AG09309 (cell line): ENCODE results near the gene GABBR2.

ENCODE experiments used
- DNase-seq: peaks from one replicate; pipeline ENCODE4 v3.0.0-alpha.2; 2010; ENCODE audit warnings: low read depth
- H3K4me3 ChIP-seq: 2 replicates; pipeline ENCODE4 v1.5.1; 2011; ENCODE audit warnings: mild to moderate bottlenecking, low read depth, low read length, moderate library complexity; ENCODE audit not compliant: control insufficient read depth
- TF ChIP-seq, protein P1 (sequence below): IDR thresholded peaks from 2 replicates; pipeline ENCODE4 v1.5.1; 2011; ENCODE audit warnings: mild to moderate bottlenecking, low read depth, low read length, inconsistent platforms; ENCODE audit not compliant: insufficient read depth, control insufficient read depth; ENCODE audit errors: missing control alignments

Gene GABBR2

DNA sequence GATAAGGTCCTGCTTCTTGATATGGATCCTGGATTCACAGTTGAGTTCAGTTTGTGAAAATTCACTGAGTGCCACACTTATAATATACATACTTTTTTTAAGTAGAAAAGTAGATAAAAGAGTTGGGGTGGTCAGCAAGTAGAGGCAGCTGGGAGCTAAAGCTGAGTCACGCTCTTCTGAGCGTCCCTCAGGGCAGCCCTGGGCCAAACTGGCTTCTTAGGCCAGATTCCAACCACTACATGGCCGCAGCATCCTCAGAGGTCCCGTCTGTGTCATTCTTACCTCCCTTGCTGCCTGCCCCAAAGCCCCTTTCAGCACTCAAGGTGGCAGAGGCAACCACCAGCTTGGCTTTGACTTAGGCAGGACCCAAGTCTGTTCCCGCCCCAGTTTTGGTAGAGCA lies 329.9 kb downstream of the GABBR2 start:
- TF ChIP-seq, protein P1, sequence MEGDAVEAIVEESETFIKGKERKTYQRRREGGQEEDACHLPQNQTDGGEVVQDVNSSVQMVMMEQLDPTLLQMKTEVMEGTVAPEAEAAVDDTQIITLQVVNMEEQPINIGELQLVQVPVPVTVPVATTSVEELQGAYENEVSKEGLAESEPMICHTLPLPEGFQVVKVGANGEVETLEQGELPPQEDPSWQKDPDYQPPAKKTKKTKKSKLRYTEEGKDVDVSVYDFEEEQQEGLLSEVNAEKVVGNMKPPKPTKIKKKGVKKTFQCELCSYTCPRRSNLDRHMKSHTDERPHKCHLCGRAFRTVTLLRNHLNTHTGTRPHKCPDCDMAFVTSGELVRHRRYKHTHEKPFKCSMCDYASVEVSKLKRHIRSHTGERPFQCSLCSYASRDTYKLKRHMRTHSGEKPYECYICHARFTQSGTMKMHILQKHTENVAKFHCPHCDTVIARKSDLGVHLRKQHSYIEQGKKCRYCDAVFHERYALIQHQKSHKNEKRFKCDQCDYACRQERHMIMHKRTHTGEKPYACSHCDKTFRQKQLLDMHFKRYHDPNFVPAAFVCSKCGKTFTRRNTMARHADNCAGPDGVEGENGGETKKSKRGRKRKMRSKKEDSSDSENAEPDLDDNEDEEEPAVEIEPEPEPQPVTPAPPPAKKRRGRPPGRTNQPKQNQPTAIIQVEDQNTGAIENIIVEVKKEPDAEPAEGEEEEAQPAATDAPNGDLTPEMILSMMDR, result no peak
- DNase-seq, result no peak
- H3K4me3 ChIP-seq, result no peak overlapping the region

DNA sequence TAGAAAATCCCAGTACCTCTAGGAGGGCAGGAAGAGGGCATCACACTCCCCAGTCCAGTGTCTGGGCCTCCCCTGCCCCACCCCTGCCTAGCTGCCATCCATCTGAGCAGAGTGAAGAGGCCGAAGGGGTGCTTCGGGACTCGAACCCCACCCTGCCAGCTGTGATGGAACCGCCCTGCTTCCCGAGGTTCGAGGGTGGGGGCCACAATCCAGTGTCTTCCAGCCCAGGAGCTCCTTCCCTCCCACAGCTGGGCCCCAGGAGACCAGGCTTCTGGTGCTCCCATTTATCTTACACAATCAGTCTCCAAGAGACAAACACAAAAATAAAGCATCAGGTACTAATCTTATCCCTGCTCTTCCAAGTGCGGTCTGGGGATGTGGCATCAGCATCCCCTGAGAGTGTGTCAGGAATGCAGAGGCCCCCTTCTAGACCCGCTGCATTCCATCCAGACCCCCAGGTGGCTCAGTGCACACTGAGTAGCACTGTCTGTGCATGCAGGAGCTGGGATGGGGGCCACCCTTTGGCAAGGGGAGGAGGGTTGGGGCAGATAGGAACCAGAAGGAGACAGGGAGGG lies 330.4 kb downstream of the GABBR2 start:
- no peak overlapping the region for H3K4me3 ChIP-seq
- TF ChIP-seq, protein P1, result no peak
- no peak for DNase-seq

DNA sequence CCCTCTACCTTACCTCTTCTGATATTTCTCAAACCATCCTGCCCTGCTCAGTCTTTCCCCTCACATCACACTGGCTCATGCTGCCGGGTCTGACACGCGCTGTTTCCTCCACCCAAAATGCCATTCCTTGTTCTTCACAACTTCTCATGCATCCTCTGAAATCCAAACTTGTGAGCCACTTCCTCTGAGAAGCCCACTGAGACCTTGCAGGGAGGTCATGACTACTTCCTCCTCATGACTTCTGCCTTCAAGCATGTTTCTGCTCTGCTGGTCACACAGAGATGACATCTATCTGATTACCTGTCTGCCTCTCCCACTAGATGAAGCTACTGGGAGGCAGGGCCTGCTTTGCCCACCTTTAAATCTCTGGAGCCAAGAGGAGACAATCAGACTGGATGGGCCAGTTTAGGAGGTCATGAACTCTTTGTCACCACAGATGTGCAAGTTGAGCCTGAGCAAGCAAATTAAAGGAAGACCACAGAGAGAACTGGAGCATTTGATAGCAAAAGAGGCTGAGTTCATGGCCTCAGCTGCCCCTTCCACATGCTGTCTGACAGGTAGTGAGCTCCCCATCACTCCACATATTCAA lies 333.5 kb downstream of the GABBR2 start:
- no peak overlapping the region for H3K4me3 ChIP-seq
- TF ChIP-seq, protein P1, result no peak
- DNase-seq, result peak; percentile 34

DNA sequence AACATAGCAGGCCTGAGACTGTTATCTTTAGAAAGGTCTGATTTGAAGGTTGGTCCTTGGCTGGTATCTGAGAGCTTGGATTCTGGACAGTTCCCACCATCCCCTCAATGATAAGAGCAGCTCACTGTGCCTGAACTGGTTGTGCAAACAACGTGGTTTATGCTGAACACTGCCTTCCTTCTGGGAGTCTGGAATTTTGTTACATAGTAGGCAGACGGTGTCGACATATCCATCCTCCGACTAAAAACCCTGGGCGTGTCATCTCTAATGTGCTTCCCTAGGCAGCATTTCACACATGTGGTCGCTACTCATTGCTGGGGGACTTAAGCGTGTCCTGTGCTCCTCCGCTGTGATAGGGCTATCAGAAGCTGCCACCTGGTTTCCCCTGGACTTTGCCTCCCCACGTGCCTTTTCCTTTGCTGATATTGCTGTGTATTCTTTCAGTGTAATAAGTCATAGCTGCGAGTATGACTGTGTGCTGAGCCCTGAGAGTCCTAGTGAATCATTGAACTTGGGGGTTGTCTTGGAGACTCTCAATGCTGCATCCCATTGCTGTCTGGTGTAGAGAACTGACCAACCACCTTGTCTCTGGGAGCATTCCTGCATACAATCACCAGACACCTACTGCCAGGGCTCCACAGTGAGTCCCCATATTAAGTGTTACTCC lies 334.2 kb downstream of the GABBR2 start:
- no peak overlapping the region for H3K4me3 ChIP-seq
- DNase-seq, result peak; percentile 83

DNA sequence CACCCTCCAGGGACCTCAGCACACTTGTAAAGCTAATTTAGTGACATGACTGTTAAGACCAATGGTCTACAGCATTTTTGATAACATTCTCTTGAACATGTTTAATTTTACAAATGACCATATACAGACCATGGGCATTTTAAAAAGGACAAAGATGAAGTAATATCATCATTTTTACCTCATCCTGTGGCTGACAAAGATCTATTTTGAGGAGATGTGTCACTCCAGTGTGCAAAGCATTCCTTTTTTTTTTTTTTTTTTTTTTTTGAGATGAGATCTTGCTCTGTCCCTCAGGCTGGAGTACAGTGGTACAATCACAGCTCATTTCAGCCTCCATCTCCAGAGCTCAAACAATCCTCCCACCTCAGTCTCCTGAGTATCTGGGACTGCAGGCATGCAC lies 335.1 kb downstream of the GABBR2 start:
- no peak for DNase-seq
- no peak overlapping the region for H3K4me3 ChIP-seq
- TF ChIP-seq, protein P1, result no peak

More for the DNA sequence above, 334.2 kb downstream of the GABBR2 start:
- TF ChIP-seq, protein P1, result no peak

DNA sequence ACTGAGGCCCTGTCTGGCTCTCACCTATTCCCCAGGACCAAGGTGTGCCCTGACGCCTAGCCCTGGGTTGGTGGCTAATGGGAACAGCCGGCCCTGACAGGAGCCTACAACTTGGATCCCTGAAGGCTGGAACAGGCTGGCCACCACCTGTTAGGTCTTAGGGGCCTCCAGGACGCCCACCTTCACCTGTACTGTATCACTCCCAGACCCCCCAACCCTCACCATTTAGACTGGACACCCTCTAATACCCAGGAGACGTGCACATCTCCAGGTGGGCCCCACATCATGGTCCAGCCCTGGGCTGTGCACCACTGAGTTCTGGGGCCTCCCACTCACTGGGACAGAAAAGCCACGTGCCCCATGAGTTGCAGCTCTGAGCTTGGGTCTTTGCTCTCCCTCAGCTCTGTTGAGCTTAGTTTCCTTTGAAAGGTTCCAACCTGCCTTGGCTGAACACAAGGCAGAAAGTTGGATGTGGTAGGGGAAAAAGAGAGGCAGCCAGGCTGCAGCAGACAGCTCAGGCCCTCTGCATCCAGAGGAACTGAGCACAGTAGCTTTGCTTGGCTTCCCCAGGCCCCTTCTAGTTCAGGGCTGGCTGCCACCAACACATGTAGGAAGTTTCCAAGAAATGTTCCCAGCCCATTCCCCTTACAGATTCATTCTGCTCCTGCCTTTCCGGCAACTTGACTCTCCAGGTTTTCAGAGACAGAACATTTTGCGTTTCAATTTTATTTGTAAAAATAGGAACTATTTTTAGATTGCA lies 336.5 kb downstream of the GABBR2 start:
- TF ChIP-seq, protein P1, result no peak
- no peak overlapping the region for H3K4me3 ChIP-seq

More for the DNA sequence above, 336.5 kb downstream of the GABBR2 start:
- no peak for DNase-seq
